ENCODE measurements around the gene NOLC1.

DNA sequence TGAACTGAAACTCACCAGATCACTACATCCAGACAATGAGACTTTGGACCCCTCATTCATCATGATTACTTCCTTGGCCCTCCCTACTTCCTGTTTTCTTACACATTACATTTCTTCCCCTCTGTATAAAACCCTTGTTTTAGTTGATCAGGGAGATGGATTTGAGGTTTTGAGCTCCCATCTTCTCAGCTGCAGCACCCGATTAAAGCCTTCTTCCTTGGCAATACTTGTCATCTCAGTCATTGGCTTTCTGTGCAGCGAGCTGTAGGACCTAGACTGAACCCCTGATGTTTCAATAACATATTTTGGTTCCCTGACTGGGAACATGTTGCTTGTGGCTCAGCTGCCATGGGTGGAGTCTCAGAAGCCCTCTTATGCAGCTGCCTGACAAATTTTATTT, 33.1 kb downstream of the NOLC1 start:
- TF ChIP-seq, protein P1, sequence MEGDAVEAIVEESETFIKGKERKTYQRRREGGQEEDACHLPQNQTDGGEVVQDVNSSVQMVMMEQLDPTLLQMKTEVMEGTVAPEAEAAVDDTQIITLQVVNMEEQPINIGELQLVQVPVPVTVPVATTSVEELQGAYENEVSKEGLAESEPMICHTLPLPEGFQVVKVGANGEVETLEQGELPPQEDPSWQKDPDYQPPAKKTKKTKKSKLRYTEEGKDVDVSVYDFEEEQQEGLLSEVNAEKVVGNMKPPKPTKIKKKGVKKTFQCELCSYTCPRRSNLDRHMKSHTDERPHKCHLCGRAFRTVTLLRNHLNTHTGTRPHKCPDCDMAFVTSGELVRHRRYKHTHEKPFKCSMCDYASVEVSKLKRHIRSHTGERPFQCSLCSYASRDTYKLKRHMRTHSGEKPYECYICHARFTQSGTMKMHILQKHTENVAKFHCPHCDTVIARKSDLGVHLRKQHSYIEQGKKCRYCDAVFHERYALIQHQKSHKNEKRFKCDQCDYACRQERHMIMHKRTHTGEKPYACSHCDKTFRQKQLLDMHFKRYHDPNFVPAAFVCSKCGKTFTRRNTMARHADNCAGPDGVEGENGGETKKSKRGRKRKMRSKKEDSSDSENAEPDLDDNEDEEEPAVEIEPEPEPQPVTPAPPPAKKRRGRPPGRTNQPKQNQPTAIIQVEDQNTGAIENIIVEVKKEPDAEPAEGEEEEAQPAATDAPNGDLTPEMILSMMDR (IDR thresholded peaks at IDR 0.05; ENCODE audit: insufficient read depth, low read length, poor library complexity, severe bottlenecking) = no peak
- TF ChIP-seq EZH2phosphoT487 (conservative IDR thresholded peaks at IDR 0.05; ENCODE audit: low read length) = no peak

Measured in SU-DHL-6 (cell line).